ENCODE results near the gene AHNAK2. TPM values are rescaled to one million over a fixed set of nuclear protein-coding genes. Genes with fewer than 3 reads are reported as not detected.
"Not testable (repeated sequence)": the region's sequence is repeated elsewhere in the genome, so short reads cannot be mapped to it uniquely, and the experiment has no call there.

The AHNAK2 gene
- total RNA-seq: 10 to 100 TPM in 3 of 4 donors, 1 to 10 TPM in 1; 3.2 to 19.0 (median 10.7) TPM

DNA sequence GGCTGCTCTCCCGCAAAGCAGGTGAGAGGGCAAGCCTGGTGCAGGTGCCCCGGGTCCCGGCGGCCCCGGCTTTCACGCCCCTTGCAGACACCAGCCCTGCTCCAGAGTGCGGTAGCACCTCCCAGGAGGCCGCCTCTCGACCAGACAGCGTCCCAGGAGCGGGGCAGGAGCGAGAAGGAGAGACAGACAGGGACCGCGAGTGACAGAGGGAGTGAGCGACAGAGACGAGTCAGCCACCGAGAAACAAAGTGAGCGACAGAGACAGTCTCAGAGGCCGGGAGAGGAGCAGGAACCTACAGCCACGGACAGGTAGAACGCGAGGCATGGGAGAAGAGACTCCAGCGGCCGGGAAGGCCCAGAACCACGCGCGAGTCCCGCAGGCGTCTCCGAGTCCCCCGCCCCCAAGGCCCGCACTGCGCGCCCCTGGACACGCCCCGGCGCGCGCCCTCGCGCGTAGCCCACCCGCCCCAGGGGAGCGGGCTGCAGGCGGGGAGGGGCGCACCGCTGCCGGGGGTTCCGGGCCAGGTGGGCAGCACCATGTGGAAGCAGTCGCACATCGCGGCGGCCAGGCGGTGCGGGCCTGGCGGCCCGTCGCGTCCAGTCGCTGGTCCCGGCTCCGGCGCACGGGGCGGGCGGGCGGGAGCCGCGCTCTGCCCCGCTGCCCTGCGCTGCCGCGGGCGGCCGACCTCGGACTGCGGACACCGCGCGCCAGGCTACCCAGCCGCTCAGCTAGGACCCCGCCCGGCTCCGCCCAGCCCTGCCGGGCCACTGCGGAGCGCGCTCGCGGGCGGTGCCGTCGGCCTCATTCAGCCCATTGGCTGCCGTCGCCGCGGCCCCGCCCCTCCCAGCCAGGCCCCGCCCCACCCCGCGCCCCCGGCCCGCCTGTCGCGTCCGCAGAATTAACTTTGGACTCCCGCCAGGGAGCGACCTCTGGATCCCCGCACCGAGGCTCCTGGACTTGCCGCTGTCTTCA is at the start of gene AHNAK2:
Gene AHNAK2, minus strand, starts transcription at position 694 of the 973 bp plus-strand sequence. Its CDS starts 137 bp downstream, at position 557.
- peak within 1 kb of the TSS in 1 of 4 donors; percentile 0 for H3K27ac ChIP-seq
- H3K4me1 ChIP-seq: peaks cover 1 to 51% (median 17%) of the 10 kb centered on the region in 4 donors
- TF ChIP-seq, protein P1, sequence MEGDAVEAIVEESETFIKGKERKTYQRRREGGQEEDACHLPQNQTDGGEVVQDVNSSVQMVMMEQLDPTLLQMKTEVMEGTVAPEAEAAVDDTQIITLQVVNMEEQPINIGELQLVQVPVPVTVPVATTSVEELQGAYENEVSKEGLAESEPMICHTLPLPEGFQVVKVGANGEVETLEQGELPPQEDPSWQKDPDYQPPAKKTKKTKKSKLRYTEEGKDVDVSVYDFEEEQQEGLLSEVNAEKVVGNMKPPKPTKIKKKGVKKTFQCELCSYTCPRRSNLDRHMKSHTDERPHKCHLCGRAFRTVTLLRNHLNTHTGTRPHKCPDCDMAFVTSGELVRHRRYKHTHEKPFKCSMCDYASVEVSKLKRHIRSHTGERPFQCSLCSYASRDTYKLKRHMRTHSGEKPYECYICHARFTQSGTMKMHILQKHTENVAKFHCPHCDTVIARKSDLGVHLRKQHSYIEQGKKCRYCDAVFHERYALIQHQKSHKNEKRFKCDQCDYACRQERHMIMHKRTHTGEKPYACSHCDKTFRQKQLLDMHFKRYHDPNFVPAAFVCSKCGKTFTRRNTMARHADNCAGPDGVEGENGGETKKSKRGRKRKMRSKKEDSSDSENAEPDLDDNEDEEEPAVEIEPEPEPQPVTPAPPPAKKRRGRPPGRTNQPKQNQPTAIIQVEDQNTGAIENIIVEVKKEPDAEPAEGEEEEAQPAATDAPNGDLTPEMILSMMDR (IDR thresholded peaks at IDR 0.05): no peak
- no peak for TF ChIP-seq POLR2A (IDR thresholded peaks at IDR 0.05)

DNA sequence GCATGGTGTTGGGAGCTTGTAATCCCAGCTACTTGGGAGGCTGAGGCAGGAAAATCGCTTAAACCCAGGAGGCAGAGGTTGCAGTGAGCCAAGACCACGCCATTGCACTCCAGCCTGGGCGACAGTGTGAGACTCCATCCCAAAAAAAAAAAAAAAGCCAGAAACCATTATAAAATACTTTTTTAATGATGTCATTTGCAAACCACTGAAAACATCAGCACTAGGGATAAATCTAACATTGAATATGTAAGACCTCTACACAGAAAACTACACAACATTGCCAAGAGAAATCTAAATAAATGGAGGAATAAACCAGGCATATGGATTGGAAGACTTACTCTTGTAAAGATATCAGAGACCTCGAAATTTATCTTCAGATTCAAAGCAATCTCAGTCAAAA is 49.5 kb upstream of the AHNAK2 start:
- H3K4me3 ChIP-seq, DNase-seq, H3K4me1 ChIP-seq, H3K27me3 ChIP-seq, H3K36me3 ChIP-seq, H3K9me3 ChIP-seq: not testable (repeated sequence)
- H3K27ac ChIP-seq: peak overlapping the region in 1 of 4 donors; percentile 18

More for the DNA sequence above, at the start of gene AHNAK2:
- no peaks in the 10 kb centered on the region for H3K36me3 ChIP-seq
- peak within 1 kb of the TSS; percentile 19 to 67 (median 51) for H3K4me3 ChIP-seq
- DNase-seq: peak in 2 of 3 donors; percentile 77 to 87
- H3K9me3 ChIP-seq: no peaks in the 10 kb centered on the region
- no peaks in the 10 kb centered on the region for H3K27me3 ChIP-seq

DNA sequence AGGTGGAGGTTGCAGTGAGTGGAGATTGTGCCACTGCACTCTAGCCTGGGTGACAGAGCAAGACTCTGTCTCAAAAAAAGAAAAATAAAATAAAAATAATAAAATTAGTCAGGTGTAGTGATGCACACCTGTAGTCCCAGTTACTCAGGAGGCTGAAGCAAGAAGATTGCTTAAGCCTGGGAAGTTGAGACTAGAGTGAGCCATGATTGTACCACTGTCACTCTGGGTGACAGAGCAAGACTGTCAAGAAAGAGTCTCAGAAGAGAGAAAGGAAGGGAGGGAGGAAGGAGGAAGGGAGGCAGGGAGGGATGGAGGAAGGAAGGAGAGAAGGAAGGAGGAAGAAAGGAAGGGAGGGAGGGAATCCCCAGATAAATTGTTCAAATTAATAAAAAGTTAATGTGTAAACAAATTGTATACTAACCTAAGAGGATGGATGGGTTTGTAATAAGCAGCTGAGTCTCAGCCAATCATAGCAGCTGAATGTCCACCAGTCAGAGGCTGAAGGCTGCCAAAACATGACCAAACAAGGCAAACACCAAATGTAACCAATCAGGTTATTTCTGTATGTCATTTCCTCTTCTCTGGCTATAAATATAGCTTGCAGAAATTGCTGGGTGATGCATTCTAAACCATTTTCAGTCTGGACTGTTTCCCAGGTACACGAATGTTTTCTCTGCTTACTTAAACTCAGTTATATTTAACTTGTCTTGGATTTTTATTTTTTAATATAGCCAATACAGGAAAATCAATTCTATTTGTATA is 48.8 kb upstream of the AHNAK2 start:
- Histone ChIP-seq H3K9me3 (no peaks in the 10 kb centered on the region), H3K4me3 (no peak overlapping the region), H3K4me1 (peaks cover 0 to 2% (median under 1%) of the 10 kb centered on the region in 4 donors), H3K36me3 (no peaks in the 10 kb centered on the region), H3K27ac (peak overlapping the region in 1 of 4 donors; percentile 18), H3K27me3 (no peaks in the 10 kb centered on the region)
- no peak for DNase-seq
- TF ChIP-seq POLR2A (IDR thresholded peaks at IDR 0.05): no peak
- TF ChIP-seq, protein P1 (IDR thresholded peaks at IDR 0.05): no peak

DNA sequence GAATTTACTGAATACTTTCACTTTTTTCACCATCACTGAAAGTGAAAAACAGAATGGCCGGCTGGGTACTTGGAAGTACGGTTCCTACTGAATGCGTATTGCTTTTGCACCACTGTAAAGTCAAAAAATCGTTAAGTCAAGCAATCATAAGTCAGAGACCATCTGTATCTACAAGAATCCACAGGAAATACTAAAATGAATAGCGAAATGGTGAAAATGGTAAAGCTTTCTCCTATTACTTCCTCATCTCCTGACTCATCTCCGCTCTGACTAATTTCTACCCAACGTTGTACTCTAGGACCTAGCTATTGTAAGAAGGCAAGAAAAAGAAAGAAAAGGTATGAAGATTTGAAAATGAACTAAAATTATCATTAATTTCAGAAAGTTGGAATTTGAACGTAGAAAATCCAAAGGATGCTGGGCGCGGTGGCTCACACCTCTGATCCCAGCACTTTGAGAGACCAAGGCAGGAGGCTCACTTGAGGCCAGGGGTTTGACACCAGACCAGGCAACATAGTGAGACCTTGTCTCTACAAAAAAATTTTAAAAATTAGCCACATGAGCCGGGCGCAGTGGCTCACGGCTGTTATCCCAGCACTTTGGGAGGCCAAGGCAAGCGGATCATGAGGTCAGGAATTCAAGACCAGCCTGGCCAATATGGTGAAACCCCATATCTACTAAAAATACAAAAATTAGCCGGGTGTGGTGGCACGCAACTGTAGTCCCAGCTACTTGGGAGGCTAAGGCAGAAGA is 48.0 kb upstream of the AHNAK2 start:
- no peak for TF ChIP-seq POLR2A (IDR thresholded peaks at IDR 0.05)
- TF ChIP-seq, protein P1 (IDR thresholded peaks at IDR 0.05): no peak
- Histone ChIP-seq H3K4me3 (no peak overlapping the region), H3K27ac (no peak overlapping the region), H3K4me1 (peaks cover 0 to 7% (median 5%) of the 10 kb centered on the region in 4 donors), H3K36me3 (no peaks in the 10 kb centered on the region), H3K27me3 (no peaks in the 10 kb centered on the region), H3K9me3 (no peaks in the 10 kb centered on the region)
- no peak for DNase-seq

DNA sequence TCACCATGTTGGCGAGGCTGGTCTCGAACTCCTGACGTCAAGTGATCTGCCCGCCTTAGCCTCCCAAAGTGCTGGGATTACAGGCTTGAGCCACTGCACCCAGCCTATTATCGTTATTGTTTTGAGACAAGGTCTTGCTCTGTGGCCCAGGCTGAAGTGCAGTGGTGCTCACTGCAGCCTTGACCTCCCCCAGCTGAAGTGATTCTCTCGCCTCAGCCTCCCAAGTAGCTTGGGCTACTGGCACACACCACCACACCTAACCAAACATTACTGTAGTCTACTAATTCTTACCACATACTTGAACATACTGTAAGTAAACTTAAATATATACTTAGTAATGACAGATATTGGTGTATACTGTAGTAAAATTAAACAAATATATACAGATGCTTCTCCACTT is 47.3 kb upstream of the AHNAK2 start:
- TF ChIP-seq POLR2A (IDR thresholded peaks at IDR 0.05): no peak
- TF ChIP-seq, protein P1 (IDR thresholded peaks at IDR 0.05): no peak
- DNase-seq: no peak
- Histone ChIP-seq H3K4me1 (peaks cover 2 to 7% (median 5%) of the 10 kb centered on the region in 4 donors), H3K27ac (no peak overlapping the region), H3K36me3 (no peaks in the 10 kb centered on the region), H3K27me3 (no peaks in the 10 kb centered on the region), H3K4me3 (no peak overlapping the region), H3K9me3 (no peaks in the 10 kb centered on the region)

All from Peyer's patch (tissue), 4 donors.